Fibroblast of gingiva (primary cell): ENCODE measurements around the gene SECTM1.

Experiments used
- DNase-seq: peaks from one replicate; pipeline ENCODE4 v3.0.0-alpha.2; 2011; ENCODE audit warnings: low read depth

SECTM1 gene

GRCh38 chr17:82327757-82328140 lies 5.8 kb downstream of the SECTM1 start:
- no peak for DNase-seq

- DNase-seq, result no peak
Measured at GRCh38 chr17:82327289-82327688, 6.3 kb downstream of the SECTM1 start.

- no peak for DNase-seq
Measured at GRCh38 chr17:82325286-82326180, 8.0 kb downstream of the SECTM1 start.

DNA sequence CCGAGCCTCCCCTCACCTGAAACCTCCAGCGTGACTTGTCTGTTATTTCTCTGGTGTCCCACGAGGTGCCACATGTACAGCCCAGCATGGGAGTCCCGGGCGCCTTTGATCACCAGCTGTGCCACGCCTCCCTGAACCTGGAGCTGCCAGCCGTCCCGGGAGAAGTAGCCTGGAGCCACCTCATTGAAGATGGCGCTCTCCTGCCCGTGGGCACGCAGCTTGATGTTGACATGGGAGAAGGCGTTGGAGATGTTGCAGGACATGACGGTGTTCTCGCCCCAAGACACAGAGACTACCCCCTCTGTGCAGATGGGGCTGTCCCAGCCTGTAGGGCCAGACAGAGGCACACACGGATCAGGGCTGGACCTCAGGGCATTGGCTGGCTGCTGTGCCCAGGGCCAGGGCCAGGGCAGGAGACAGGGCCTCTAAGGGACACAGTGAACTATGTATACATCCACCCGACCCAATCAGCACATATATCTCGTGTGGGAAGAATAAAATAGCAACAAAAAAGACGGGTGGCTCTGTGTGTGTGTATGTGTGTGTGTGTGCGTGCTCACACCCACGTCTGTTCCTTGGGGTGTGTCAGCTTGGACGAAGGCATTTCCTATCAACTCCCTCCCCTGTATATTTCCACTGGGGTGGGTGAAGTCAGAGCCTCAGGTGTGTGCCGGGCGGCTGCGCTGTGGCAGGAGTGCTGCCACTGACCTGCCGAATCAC lies 8.8 kb downstream of the SECTM1 start:
- DNase-seq, result no peak

DNA sequence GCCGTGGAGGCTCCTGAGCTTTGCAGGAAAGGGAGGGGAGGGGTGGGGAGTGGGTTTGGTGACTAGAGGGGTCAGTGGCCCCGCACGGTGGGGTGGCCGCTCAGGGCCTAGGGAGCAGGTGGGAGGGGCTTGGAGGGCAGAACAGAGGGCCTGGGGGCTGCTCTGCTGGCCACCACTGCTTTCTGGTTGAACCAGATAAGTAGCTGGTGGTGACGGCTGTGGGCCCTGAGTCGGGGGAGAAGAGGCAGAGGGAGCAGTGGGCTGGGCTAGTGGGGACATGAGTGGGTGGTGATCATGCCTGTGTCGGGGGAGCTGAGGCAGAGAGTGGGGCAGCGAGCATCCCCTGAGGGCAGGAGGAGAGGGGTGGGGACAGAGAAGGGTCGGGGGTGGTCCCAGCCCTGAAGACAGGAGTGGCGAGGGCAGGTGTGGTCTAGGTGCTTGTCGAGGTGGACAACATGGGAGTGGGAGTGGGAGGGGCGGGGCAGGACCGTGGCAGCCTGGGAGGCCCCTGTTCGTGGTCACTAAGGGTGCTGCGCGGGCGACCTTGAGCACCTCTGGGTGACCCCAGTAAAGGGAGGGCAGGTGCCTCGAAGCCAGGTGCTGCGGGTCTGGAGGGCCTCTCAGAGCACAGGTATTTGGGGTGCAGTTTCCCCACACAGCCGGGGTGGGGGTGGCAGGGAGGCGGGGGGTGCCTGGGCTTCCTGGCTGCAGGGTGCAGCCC lies 9.9 kb downstream of the SECTM1 start:
- no peak for DNase-seq

DNA sequence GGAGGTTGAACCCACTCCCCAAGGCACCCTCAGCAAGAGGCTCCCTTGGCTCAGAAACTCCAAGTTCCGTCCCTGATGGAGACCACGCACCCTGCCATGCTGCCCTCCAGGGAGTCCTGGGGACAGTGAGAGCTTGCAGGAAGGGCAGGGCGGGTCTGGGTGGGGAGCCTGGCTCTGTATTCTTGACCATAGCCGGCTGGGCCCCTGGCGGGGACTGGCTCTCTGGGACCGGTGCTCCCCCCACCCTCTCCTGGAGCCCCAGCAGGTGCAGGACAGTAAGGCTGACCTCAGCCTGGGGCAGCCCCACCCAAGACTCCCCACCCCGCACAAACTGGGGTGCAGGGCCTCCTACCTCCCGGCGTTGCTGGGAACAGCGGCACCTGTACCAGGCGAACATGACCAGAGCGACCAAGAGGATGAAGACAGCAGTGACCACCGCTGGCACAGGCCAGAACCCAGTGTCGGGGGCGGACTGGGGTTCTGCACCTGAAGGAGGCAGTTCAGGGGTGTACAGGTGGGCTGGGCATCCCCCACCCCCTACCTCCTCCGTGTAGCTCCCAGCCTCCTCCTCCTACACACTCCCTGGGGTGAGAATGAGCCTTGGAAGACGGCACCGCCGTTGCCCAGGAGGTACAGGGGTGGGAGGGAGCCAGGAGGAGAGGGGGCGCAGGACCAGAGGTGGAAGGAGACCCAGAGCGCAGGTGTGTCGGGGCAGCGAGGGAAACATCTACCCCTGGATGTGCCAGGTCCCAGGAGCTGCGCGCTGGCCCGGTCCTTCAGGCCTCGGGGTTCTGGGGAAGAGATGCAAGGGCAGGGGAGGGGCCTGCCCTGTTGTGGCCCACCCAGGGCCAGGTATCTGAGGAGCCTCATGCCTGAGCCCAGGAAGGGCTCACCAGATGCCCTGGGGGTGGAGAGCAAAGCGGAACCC lies 10.8 kb downstream of the SECTM1 start:
- DNase-seq, result no peak

DNA sequence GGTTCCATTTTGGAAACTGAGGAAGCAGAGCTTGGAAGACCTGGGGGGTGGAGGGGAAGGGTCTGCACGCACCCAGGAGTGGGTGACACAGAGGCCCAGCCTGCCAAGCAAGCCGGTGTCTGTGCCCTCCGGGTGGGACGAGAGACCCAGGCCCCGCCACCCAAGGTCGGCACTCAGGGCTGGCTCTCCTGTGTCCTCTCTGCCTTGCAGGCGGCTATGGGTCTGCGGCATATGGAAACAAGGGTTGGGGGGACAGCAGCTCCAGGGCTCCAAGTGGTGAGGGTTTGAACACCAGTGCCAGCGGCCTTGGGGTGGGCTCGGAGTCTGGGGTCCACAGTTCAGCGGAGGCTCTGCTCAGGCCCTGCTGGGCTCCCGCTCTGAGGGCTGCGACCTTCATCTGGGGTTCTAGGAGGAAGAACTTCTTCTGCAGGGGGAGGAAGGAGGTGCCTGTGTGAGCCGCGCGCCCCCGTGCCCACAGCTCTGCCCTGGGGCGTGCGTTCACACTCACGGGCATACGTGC lies 11.6 kb downstream of the SECTM1 start:
- no peak for DNase-seq

GRCh38 chr17:82320956-82321927 lies 12.3 kb downstream of the SECTM1 start:
- no peak for DNase-seq

- DNase-seq, result no peak
Measured at GRCh38 chr17:82320140-82320840, 13.3 kb downstream of the SECTM1 start.

GRCh38 chr17:82319619-82320062 lies 13.9 kb downstream of the SECTM1 start:
- DNase-seq, result no peak

DNA sequence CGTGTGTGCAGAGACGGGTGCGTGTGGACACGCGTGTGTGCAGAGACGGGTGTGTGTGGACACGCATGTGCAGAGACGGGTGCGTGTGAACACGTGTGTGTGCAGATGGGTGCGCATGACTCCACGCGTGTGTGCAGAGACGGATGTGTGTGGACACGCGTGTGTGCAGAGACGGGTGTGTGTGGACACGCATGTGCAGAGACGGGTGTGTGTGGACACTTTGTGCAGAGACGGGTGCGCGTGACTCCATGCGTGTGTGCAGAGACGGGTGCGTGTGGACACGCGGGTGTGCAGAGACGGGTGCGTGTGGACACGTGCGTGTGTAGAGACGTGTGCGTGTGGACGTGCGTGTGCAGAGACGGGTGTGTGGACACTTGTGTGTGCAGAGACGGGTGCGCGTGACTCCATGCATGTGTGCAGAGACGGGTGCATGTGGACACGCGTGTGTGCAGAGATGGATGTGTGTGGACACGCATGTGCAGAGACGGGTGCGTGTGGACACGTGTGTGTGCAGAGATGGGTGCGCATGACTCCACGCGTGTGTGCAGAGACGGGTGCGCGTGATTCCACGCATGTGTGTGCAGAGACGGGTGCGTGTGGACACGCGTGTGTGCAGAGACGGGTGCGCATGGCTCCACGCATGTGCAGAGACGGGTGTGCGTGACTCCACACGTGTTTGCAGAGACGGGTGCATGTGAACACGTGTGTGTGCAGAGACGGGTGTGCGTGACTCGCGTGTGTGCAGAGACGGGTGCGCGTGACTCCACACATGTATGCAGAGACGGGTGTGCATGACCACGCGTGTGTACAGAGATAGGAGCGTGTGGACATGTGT lies 14.6 kb downstream of the SECTM1 start:
- DNase-seq, result no peak

GRCh38 chr17:82318169-82318498 lies 15.4 kb downstream of the SECTM1 start:
- DNase-seq, result no peak

GRCh38 chr17:82317394-82318168 lies 16.0 kb downstream of the SECTM1 start, which contains the start of gene CD7:
CD7 (minus strand) TSS chr17:82317608; CDS start chr17:82317495, 113 bp downstream.
- no peak for DNase-seq

- DNase-seq, result no peak
Measured at GRCh38 chr17:82316651-82317393, 16.7 kb downstream of the SECTM1 start.

- DNase-seq, result no peak
Measured at GRCh38 chr17:82315703-82316358, 17.7 kb downstream of the SECTM1 start.
